HG03103 (cell line): ENCODE results near the gene PPP1R13B.

ENCODE experiments used
- ATAC-seq: cut with Tn5 transposase; IDR thresholded peaks from one replicate; pipeline ENCODE4 v1.9.1; 2021; ENCODE audit warnings: low read depth; ENCODE audit not compliant: unreplicated experiment

Gene PPP1R13B

DNA sequence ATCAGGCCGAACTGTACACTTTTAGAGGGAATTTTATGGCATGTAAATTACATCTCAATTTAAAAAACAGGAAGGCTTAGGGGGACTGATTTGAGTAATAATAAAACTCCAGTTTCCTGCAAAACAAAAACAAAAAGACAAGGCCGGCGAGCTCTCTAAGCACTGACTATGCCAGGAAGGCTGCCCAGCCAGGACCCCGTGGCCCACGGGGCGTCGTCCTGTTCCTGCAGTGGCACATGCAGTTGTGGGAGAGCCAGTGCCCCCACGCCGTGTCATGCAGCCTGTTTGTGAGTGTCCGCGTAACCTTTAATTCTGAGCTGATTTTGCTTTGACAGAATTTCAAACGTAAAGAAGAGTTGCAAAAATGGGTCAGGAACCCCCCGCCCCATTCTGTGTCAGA, 142.7 kb downstream of the PPP1R13B start:
- no peak for ATAC-seq

DNA sequence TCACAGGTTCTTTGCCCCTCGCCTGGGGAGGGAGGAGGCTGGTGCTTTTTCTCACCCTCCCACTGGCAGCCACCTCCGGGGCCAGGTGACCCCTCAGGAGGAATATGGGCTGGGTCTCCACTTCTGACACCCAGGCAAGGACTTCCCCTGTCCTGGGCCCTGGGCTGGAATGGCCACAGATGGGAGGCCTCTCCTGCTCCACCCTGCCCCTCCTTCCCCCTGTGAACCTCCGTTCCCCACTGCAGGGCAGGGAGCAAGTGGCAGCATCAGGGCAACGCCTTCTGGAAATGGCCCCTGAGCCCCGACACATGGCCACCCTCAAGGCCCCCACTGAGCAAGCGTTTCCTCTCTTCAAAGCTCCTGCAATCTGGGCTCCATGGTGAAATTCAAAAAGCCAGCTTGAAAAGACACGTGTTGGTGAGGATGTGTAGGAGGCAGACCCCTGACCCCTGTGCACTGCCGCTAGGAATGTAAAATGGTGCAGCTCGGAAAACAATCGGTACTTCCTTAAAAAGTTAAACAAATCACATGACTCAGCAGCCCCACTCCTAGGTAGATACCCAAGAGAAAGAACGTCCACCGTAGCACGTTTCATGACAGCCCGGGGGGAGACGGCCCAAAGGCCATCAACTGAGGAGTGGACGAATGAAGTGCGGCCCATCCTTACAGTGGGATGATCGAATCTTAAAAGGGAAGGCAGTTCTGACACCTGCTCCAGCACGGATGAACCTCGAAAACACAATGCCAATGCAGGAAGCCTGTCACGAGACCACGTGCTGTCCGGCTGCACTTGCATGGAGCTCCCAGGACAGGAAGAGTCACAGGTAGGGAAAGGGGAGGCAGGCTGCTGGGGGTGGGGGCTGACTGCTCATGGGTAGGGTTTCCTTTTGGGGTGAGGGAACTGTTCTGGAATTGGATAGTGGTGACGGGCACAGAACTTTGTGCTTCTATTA, 143.7 kb downstream of the PPP1R13B start:
- ATAC-seq = no peak

DNA sequence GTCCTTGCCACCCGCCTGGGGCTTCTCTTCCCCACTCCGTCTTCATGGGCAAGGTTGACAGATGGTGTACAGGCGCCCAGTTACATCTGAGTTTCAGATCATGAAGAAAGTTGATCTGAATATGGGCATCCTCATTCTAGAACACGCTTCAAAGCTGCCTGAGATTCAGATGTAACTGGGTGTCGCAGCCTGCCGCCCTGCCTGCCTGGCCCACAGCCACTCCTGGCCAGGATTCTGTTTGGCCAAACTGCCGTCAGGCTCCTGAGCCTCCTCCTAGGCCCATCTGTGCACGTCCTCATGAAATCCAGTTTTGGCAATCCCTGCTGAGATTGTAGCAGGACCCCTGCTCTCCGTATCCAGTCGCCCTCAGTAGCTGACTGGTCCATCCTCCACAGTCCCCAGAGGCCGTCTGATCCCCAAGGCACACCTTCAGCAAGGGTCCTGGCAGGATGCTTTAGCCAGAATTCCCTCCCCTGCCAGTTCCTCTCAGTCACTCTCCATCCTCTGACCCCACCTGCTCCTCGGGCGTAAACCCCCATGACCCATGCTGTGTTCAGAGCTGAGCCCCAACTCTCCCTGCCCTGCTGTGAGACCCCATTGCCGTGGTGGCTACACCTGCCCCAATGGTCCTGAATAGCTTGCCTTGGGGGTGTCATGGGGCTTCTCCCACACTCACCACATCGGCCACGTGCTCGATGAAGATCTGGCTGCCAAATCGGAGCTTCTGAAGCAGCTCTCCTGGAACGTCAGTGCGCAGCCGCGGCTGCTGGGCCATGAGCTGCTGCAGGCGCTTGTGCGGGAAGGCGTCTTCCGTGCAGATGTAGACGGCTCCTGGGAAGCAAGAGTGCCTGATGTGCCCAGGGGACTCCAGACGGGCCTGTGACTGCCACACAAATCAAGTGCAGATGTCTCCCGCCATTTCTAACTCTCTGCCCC, 144.6 kb downstream of the PPP1R13B start:
- ATAC-seq = no peak

DNA sequence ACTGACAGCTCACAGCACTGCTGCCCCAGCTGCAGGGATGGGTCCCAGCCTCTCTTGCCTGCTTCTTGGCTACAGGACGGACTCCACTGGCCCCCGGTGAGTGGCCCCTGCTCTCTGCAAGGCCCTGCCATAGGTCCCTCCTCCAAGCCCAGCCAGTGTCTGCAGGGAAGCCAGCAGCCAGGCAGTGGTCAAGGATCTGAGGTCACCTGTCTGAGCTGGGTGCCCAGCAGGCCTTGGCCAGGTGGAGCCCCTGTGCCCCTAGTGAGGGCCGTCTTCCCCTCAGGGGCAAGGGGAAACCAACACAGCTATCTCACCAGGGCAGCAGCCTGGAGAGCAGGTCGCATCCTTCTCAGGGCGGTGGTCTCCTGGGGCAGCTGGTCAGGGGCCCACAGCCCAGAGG, 145.3 kb downstream of the PPP1R13B start:
- ATAC-seq = no peak

DNA sequence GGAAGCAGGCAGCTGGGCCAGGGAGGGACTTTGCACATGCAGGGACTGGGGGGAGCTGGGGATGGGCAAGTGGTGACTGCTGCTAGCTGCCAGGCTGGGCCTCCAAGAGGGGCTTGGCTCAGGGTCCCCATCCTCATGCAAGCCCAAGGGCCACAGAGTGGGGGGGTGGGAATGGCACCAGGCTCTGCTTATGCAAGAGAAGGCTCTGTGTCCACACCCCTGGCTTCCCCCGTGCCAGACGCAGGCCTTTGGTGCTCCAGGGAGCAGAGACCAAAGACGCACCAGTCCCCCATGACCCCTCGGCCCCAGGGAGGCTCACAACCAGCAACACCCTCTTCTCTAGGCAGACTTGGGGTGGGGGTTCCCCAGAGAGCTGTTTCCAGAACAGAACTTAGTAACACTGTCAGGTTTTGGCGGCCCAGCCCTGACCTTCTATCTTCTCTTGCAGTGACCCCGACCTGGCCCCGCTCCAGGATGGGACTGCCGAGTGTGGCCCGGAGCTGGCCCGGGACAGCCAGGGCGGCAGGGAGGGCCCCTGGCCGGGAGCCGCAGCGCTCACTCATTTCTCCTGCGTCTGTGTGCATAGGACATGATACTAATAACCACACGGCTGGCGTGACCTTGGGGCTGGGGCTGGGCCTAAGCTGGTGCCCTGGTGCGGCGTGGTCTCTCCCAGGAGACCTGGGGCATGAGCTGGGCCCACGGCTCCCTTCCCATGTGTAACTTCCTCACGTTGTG, 146.5 kb downstream of the PPP1R13B start:
- ATAC-seq = no peak

DNA sequence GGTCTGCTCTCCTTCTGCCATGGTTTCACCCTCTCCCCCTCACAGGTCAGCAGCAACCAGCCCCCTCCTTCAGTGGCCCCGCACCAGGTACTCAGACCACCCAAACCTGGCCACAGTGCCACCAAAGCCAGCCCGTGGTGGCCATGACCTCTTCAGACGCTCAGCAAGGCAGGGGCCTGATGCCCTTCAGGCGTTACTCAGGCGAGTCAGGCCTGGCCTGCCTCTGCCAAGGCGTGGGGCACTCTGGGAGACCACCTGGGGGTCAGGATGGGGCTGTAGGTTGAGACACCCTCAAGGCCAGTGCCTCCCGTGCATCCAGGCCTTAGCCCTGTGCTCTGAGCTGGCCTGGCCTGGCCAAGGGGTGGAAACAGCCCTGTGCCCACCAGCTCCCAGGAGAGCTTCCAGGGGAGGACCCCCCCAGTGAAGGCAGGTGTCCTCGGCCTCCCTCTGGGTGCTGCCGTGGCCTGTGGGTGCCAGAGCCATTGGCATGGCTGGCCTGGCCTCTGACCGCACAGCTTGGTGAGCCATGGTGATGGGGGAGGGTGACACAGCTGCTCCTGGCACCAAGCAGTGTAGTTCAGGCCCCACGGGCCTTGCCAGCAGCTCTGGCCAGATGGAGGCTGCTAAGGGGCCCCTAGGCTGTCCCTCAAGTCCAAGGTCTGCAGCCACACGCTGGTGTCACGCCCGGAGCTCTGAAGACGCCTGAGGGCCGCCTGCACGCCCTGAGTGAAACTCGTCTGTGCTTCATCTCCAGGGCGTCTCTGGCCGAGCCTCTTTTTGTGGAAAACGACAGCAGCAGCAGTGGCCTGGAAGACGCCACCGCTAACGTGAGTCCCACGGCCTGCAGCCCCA, 147.2 kb downstream of the PPP1R13B start:
- no peak for ATAC-seq

DNA sequence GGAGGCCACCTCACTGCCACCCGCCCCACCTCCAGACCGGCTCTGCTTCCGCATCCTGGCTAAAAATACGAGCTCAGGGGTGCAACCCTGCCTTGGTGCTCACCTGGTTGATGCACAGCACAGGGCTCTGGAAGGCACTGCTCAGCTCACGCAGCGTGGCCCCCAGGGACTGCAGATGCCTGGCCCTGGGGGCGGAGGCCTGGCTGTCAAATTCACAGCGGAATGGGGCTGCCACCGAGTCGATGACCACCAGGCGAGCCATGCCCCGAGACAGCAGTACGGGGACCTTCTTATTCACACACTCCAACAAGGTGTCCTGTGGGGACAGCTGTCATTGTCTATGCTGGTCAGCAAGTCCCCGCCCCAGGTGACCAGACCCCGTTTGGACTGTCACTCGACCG, 148.1 kb downstream of the PPP1R13B start:
- ATAC-seq = no peak

DNA sequence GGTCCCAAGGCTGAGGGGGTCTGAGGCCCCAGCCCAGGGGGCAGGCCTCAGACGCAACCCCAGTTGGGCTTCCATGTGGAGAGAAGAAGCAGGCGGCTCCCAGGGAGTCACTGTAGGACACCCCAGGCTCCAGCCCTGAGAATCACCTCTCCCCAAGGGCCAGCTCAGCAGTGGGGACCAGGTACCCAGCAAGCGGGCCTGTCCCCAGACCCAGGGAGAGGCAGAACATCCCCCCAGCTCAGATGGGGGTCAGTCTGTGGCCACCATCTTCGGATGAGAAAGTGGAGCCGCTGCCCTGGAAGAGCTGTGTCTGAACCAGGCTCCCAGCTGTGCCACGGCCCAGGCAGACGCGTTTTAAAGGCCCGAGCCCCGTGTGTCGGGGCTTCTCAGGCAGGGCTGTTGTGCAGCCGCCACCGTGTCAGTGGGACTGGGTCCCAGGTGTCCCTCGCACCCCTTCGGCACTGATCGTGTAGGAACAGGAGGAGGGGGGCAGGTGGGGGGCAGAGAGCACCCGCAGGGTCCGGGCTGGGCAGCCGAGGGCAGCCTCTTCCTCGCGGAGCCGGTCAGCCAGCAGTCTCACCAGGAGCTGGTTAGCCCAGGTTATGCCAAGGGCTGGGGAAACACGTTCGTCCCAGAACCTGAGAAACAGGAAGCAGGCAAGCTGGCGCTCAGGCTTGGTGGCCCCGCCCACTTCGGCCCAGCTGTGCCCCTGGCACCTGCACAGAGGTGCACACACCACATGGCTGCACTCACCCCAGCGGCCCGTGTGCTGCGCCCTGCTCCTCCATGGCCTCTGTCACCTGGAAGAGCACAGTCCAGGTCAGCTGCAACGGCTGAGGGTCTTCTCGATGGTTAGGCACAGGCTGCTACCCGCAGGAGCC, 148.8 kb downstream of the PPP1R13B start:
- ATAC-seq = no peak

DNA sequence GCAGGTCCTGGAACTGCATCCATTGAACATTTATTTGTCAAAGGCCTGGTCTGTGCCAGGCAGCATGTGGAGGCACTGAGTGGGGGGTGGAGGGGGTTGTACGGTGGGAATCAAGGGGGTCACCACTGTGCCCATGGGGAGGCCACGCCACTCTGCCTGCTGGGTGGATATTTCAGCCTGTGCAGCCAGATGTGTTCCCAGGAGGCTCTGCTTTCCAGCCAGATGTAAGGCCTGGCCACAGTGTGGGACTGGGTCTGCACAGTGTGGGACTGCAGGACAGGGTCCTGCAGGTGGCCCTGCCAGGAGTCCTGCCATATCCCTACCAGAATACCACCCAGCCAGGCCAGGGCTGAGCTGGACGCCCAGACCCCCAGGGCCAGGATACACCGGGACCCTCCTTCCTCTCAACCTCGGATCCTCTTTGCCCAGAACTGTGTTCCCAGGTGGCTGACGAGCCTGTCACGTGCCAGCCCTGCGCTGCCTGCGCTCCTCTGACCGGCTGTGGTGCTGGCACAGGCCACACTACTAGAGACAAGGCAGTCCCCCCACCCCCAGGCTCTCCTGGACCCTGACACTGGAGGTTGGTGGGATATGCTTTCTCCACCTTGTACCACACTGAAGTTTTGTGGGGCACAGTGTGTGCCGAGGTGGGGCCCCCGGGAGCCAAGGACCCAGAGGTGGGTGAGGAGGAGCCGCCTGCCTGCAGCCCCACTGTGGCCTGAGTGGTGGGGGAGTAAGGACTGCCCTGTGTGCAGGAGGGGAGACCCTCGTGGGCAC, 149.6 kb downstream of the PPP1R13B start:
- no peak for ATAC-seq

DNA sequence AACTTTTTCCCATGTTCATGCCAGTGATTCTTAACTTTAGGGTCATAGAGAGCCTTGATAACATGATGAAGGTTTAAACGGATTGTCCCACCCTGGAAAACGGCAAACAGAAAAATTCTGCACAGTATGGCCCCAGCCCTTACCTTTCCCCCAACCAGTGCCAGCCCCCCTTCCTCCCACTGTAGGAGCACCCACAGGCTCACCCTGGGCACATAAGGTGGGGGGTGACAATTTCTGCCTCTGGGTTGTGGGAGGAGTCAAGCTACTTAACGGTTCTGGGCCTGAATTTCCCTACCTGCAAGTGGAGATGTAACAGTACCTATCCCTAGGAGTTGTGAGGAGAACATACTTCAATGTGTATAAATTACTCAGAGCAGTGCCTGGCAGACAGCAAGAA, 150.2 kb downstream of the PPP1R13B start:
- no peak for ATAC-seq

DNA sequence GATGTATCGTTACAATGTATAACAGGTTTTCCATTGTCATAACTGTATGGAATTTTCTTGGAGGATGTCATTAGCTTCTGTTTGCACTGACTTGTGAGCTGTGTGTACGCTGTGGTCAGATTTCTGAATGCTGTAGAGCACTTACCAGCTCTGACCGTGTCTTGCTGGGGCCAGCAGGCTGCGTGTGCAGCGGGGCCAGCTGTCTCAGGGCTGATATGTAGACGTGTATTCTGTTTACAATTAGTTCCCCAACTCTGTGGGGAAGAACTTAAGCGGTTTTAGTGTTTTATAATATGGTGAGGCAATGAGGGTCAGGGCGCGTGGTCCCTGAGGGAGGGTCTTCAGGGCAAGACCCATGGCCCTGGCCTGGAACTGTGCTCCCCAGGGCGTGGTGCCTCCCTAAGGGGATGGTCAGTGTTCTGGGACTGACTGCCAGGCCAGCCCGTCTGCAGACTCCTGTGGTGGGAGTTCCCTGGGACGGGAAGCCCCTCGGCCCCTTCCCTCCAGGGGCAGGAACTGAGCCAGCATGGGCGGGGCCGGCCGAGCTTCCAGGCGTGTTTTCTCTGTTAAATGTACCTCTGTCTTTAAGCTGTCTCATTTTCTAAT, 150.8 kb downstream of the PPP1R13B start:
- no peak for ATAC-seq

DNA sequence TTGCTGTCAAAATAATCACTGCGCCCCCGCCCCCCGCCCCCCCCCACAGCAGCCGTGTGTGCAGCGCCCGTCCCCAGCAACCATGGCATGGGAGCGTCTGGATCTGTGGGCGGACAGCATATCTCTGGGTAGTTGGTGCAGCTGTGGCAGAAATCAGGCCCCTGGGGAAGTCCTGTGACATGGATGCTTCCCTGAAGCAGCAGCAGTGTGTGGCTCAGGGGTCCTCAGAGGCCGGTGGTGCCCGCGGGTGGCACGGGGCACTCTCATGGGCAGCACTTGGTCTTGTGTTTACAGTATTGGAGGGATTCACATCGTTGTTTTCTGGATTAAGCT, 151.3 kb downstream of the PPP1R13B start:
- ATAC-seq = no peak

DNA sequence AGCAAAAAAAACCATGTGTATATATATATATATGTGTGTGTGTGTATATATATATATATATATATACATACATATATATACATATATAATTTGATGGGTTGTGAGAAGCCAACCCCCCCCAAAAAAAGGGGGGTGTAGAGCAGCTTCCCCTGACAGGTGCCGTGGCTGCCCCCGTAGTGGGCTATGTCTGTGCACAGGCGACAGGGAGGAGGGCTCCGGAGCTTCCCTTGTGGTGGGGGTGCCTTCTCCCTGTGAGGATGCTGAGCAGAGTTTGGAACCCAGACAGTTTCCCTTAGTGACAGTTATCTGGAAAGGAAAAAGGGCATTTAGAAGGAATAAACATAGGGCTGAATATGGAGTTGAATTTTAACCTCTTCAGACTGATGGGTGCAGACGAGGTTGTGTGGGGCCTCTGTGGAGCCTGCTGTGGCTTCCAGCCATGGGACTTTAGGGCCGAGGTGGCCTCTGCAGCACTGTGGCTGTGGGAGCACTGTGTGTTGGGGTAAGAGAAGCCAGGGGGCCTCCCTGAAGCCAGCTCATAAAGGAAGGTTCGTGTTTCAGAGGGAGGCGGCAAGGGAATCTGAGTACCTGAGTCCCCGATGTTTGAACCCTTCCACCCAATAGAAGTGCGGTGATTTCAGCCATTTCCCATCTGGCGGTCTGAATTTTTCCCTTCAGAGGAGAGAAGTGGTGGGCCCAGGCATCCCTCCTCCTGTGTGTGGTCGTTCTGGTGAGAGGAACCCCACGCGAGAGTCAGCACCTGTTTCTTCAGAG, 151.9 kb downstream of the PPP1R13B start:
- no peak for ATAC-seq

DNA sequence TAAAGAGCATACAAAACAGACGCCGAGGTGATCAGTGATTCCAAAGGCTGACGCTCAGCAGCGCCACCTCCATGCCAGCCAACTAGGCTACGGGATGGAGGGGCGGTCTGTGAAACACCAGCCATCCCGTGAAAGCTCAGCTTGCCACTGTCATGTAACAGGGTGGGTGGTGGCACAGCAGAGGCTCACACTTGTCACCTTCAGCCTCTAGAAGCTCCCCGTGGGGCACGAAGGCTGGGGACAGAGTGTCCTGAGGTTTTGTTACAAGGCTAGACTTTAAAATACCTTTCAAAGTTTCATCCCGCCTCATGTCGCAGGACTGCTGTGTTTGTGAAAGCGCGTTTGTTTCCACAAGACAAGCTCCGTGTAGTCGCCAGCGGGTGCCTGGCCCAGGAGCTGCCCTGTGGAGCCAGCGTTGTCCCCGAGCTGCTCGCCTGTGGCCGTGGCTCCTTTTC, 152.8 kb downstream of the PPP1R13B start:
- ATAC-seq = no peak

DNA sequence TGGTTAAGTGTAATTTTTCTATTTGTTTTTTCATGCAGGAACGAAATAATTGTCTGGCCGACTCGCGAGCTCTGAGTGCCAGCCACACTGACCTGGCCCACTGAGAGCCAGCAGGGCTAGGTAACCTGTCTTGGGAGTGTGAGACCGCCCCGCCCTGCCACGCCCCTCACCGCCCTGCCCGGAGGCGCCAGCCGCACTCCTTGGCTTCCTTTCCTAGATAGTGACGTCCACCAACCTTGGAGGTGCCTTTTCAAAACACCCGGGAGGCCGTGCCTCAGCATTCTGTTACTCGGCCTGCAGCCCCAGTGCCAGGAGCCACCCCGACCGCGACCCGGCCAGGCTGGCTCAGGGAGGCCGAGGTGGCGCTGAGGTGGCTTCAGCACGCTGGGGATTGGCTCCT, 153.9 kb downstream of the PPP1R13B start:
- ATAC-seq = no peak

DNA sequence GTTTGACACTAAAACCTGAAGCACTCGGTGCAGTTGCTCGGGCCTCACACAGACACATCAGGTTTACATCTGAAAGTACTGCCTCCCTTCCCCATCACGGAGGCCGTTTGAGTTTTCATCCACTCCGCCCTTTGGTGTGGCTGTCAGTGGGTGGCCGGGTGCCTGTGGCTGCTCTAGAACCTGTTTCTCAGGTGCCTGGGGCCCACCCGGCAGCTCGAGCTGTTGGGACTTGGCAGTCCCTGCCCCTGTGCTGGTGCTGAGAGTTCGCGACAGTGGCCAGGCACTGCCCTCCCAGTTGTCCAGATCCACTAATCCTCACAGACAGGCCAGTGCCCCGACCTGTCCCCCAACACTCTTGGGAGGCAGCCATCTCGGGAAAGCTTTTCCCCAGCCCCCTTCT, 154.5 kb downstream of the PPP1R13B start:
- no peak for ATAC-seq

DNA sequence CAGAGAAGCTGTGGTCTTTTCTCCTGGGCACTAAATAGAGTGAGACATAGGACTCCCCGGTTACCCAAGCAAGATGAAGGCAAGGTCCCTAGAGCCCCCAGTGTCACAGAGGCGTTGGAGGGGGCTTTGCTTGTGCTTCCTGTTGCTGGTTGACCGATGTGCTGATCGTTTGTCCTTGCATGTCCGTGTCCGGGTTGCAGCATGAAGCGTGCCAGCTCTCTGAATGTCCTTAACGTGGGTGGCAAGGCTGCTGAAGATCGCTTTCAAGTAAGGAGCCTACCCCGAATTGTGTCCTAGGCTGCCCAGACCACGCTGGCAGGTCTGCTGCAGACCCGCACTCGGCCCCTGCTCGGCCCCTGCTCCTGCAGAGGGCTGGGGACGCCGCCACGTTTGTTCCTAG, 155.2 kb downstream of the PPP1R13B start:
- peak; percentile 12 for ATAC-seq
